CD4-positive, alpha-beta T cell treated with Interleukin-12 subunit alpha and Interleukin-12 subunit beta, for 1 hour (primary cell): Measurements from ENCODE around the gene MMP28.

Experiments used
- DNase-seq: peaks from one replicate; pipeline ENCODE4 v3.0.0-alpha.2; 2020

MMP28 gene

DNA sequence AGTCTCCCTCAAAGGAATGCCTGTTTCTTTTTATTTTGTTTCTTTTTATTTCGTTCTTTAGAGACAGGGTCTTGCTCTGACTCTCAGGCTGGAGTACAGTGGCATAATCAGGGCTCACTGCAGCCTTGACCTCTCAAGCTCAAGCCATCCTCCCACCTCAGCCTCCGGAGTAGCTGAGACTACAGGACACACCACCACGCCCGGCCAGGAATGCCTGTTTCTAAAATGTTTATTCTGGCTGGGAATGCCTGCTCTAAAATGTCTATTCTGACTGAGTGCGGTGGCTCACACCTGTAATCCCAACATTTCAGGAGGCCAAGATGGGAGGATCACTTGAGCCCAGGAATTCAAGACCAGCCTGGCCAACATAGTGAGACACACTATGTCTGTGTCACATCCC is 2.5 kb upstream of the MMP28 start:
- no peak for DNase-seq

DNA sequence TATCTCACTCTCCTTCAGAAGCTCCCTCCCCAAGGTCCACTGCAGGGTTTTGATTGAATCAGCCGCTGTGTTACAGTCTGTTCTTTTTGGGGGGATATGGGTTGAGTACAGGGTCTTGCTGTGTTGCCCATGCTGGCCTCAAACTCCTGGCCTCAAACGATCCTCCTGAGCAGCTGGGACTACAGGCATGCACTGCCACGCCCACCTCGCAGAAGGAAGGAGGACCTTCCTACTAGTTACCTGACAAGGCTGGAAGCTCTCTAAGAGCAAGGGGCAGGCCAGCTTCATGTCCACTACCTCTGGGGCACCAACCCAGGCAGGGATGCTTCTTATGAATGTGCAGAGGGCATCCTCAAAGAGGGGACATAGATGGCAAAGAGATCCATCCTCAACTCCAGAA is 1.9 kb upstream of the MMP28 start:
- DNase-seq = no peak

- no peak for DNase-seq
Observed at GRCh38 chr17:35796942-35797341, 1.5 kb upstream of the MMP28 start.

DNA sequence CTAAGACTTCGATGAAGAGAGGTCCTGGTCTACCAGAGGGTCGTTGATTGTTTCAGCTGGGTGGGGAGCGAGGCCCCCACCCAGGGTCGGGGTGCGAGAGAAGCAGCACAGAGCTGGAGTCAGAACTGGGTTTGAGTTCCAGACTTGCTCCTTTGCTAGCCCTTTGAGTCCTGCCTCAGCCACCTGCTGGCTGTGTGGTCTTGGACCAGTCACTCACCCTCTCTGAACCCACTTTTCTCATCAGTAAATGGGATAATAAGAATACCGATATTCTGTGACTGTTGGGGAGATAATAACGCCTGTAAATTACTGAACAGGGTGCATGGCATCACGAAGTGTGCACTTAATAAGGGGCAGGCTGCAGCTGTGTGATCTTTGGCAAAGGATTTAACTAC is 427 bp upstream of the MMP28 start:
- no peak for DNase-seq

DNA sequence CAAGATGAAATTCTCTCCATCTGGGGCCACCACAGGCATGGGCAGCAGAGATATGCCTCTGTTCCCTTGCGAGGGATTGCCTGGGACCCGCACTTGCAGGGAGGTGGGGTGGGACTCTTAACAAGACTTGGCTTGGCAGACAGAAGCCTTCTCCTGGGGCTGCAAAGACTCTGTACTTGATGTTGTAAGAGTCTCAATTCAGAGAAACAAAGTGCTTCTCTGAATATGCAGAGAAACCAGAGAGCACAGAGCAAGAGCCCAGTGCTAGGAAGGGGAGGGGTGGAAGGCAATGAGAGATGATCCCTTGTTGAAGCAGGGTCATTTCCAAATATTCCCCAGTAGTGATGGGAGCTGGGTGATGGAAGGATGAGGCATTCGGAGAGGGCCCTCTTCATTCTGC is 2.2 kb downstream of the MMP28 start:
- DNase-seq = no peak

DNA sequence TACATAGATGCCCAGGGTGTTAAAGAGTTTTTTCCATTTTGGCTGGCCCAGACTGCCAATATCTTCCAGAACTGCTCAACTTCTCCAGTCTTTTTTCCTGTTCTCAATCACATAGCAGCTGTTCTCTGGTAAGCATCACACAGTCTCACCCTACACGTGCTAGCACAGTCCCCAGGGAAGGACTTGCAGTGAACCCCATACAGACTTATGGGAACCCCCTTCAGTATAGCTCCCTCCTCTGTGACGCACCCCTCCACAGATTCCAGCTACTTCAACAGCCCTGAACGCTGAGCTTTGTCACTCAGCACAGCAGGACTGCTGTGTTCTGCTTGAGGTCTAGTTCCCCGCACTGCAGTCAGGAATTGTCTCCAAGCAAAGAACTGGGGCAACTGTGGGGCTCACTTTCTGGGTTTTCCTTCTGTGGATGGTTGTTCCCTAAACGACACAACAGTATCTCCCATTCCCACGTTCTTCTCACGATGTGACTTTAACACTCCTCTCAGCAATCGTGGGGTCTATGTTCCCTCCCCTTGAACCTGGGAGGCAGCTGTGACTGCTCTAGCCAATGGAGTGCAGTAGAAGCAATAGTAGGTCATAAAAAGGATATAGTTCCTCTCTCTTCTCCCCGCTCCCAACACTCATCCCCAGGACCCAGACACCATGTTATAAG is 3.6 kb downstream of the MMP28 start:
- no peak for DNase-seq

DNA sequence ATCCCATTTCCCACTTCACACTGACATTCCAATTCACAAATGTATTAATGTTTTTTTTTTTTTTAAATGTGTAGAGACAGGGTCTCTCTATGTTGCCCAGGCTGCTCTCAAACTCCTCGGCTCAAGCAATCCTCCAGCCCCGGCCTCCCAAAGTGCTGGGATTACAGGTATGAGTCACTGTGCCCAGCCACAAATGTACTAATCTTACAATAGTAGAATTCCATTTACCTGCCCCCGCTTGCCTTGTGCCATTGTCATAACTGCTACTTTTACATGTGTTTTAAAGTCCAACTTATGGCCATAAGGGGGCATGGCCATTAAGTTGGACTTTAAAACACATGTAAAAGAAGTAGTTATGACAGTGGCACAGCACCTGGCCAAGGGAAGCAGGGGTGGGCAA is 4.6 kb downstream of the MMP28 start:
- no peak for DNase-seq

GRCh38 chr17:35788477-35789368 is 6.7 kb downstream of the MMP28 start:
- DNase-seq = no peak

GRCh38 chr17:35786941-35787432 is 8.5 kb downstream of the MMP28 start:
- no peak for DNase-seq

DNA sequence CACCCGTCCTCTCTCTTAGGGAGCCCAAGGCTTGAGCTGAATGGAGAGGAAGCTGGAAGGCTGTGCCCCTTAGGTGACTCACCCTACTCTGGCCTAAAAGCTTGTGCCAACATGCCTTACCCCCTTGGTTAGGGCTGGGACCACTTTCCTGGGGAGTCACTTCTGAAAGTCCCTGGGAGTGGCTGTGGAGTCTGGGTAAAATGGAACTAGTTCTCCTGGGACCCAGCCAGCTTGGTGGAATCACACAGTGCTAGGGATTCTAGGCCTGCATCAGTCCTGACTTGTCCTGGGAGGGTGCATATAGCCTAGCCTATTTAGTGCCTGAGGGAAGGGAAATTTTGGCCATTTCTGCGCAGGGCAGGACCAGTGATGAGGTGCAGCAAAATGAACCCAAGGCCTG is 10.5 kb downstream of the MMP28 start:
- no peak for DNase-seq

- DNase-seq = no peak
Observed at GRCh38 chr17:35780950-35781349, 14.5 kb downstream of the MMP28 start.

DNA sequence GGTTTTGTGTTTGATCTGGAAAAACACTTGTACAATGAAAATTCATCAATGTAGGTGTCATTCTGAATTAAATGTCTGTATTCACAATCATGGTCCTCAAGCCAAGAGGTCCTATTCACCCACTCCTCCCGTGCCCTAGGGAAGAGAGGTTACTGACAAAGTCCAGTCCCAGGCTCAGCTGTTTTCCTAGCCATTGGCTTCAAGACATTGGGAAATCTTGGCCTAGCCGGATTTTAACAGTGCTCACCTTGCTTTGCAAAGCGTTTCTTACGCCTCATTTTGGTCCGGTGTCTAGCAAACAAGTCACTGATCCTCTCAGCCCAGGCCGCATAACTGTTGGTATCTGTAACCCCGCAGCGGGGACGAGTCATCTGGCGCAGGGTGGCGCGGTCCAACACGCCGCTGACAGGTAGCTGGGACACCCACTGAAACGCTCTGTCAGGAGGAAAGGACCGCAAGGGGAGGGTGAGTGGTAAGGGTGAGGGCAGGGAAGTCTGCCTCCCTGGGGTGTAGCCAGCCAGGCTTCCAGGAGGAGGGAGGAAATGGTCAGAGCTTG is 16.7 kb downstream of the MMP28 start:
- DNase-seq = no peak

- DNase-seq = no peak
Observed at GRCh38 chr17:35775583-35775982, 19.9 kb downstream of the MMP28 start.

DNA sequence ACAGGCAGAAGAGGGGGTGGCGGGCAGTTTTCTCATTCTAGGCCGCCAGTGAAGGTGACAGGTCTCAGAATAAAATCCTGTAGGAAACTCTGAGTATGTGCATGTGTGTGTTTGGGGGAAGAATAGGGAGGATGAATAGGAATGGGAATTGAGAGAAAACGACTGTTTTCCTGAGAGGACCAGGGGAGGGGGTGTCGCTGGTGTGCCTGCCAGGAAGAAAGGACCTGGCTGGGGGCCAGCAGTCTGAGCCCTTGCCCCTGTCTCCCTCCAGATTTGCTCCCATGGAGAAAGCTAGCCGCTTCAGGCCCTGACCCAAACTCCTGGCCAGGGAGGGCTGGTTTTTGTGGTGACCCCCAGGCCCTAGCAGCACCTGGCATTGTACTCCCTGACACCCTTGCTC is 20.4 kb downstream of the MMP28 start:
- DNase-seq = no peak

GRCh38 chr17:35774499-35774898 is 20.9 kb downstream of the MMP28 start:
- DNase-seq = no peak

- DNase-seq = no peak
Observed at GRCh38 chr17:35773679-35774425, 21.6 kb downstream of the MMP28 start.

DNA sequence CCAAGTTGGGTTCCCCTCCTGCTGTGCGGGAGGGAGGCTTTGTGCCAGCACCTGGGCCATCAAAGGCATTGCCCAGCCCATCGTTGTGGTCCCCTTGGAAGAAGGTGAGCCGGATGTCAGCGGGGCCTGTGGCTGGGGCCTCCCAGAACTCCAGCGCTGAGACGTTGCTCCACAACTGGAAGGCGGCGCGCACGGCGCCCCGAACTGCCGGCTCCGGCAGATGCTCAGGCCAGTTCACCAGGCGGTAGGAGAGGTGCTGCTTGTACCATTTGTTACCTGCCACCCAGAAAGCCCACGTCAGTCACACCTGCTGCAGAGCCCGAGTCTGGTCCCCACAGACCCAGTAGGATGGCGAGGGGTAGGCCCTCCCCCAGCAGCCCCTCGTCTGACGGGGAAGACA is 22.3 kb downstream of the MMP28 start:
- DNase-seq = no peak

DNA sequence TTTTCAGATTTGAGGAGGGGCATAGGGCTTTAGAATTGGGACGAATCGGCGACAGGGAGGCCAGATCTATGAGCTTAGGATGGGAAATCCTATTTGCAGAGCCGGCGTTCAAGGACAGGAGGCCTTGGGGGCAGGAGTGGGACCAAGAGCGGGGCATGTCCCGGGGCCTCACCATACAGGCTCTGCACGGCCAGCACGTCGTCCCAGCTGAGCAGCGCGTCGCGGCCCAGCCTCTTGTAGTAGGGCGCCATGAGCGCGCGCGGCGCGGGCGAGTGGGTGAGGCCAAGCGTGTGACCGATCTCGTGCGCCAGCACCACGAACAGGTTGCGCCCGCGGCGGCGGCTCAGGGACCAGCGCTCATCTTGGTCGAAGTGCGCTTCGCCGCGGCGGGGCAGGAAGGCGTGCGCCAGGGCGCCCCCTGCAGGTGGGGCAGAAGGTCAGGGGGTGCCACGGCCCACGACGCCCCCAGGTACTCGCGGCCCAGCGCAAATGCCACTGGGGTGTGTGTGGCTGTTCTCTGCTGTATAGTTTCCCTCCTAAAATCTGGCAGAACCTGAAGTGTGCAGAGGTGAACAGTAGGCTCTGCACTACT is 25.4 kb downstream of the MMP28 start:
- DNase-seq = no peak

GRCh38 chr17:35768797-35769196 is 26.6 kb downstream of the MMP28 start:
- DNase-seq = no peak

DNA sequence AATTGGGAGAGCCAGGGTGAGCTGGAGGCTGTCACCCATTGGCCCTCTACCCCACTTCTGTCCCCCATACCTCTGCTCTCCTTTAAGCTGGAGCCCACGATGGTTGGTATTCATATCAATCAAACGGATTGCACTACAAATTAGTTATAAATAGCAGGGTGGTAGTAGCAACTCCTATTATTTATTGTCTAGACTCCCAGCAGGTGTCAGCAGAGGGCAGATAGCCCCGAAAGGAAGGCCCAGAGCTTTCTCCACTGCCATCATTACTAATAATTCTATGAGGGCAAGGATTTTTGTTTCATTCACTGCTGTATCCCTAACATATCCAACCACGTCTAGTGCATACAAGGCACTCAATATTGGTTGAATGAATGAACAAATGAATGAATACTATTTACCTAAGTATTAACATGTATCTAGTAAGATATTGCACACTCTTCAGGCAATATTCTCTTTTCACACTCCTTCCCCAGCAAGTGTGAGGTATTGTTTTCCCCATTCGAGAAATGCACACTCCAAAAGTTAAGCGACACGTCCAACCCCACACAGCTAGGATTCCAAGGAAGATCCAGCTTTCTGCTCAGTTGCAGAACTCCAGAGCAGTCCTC is 28.4 kb downstream of the MMP28 start:
- peak; percentile 46 for DNase-seq

- no peak for DNase-seq
Observed at GRCh38 chr17:35766489-35766877, 29.0 kb downstream of the MMP28 start.

- no peak for DNase-seq
Observed at GRCh38 chr17:35765756-35766488, 29.5 kb downstream of the MMP28 start.
